MCF 10A (cell line): Measurements from ENCODE around the gene GMDS. TPM values are rescaled to one million over a fixed set of nuclear protein-coding genes. Genes with fewer than 3 reads are reported as not detected.
A peak's percentile ranks its signal among the peaks of the same experiment; 100 is the strongest.

Source experiments
- BruUV-seq: library from RNA; stranded (reverse); fragments of 400-500 nt; replicated peaks from 2 replicates; lab custom pipeline; 2021; lab: Mats Ljungman, UMichigan
- CTCF ChIA-PET: fragments of 300-600 bp; sonication (Branson Sonifier 250); formaldehyde crosslinking; extraction: SDS; loops from one replicate; lab custom pipeline; 2021; ENCODE audit warnings: antibody characterized with exemption, inconsistent platforms; lab: Yijun Ruan, JAX
- POLR2A ChIA-PET: fragments of 300-600, 350-650 bp; sonication (Branson Sonifier 250); formaldehyde crosslinking; extraction: SDS; loops from one replicate; lab custom pipeline; 2020; ENCODE audit warnings: antibody characterized with exemption, inconsistent platforms; lab: Yijun Ruan, JAX
- DNase-seq: peaks from one replicate; pipeline ENCODE4 v3.0.0-alpha.2; 2018; ENCODE audit not compliant: unreplicated experiment
- H3K27ac Mint-ChIP-seq: one replicate; pipeline ENCODE4 v1.8.0; 2022; ENCODE audit warnings: mild to moderate bottlenecking, low read depth, mixed read lengths; ENCODE audit not compliant: unreplicated experiment
- H3K27me3 Mint-ChIP-seq: one replicate; pipeline ENCODE4 v1.8.0; 2022; ENCODE audit warnings: mixed read lengths; ENCODE audit not compliant: insufficient read depth, unreplicated experiment
- H3K36me3 Mint-ChIP-seq: one replicate; pipeline ENCODE4 v1.8.0; 2022; ENCODE audit warnings: mild to moderate bottlenecking, moderate library complexity, mixed read lengths; ENCODE audit not compliant: insufficient read depth, unreplicated experiment
- H3K4me1 Mint-ChIP-seq: one replicate; pipeline ENCODE4 v1.8.0; 2022; ENCODE audit warnings: mixed read lengths; ENCODE audit not compliant: insufficient read depth, unreplicated experiment
- H3K4me3 Mint-ChIP-seq: one replicate; pipeline ENCODE4 v1.8.0; 2022; ENCODE audit warnings: mild to moderate bottlenecking, moderate library complexity, mixed read lengths; ENCODE audit not compliant: unreplicated experiment
- H3K9me3 Mint-ChIP-seq: one replicate; pipeline ENCODE4 v1.8.0; 2022; ENCODE audit warnings: mixed read lengths; ENCODE audit not compliant: unreplicated experiment
- intact Hi-C: fragments of 100-400 bp; cut with micrococcal nuclease; formaldehyde crosslinking; loops from 2 replicates; pipeline ENCODE4 v1.14.1; 2022
- total RNA-seq: library from RNA; stranded (reverse); gene quantifications from 2 replicates; pipeline ENCODE4 v1.2.3, GENCODE V29; 2022
- TF ChIP-seq, protein P1 (sequence below): fragments of 200-600 bp; IDR thresholded peaks from one replicate; pipeline ENCODE4 v1.8.0; 2022; ENCODE audit warnings: antibody characterized with exemption, mild to moderate bottlenecking; ENCODE audit not compliant: unreplicated experiment

Gene GMDS
- total RNA-seq, 1 experiment from 2014 or later = 24.9 TPM

DNA sequence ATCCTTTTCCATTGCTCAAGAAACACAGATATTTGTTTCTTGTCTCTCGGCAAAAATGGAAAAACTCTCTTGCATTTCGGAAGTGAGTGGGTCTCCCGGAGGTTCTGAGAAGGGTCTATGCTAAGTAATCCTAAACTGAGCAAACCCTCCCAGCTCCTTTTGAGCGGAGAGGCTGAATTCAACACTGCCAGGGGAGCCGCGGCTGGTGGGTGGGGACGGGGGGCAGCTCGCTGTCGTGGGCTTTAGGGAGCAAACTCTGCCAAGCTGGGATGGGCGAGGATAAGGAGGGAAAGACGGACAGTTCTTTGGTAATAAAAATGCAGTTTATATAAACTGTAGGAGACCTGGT, 424.3 kb downstream of the GMDS start:
- no peaks in the 10 kb centered on the region for H3K9me3 Mint-ChIP-seq
- TF ChIP-seq, protein P1, sequence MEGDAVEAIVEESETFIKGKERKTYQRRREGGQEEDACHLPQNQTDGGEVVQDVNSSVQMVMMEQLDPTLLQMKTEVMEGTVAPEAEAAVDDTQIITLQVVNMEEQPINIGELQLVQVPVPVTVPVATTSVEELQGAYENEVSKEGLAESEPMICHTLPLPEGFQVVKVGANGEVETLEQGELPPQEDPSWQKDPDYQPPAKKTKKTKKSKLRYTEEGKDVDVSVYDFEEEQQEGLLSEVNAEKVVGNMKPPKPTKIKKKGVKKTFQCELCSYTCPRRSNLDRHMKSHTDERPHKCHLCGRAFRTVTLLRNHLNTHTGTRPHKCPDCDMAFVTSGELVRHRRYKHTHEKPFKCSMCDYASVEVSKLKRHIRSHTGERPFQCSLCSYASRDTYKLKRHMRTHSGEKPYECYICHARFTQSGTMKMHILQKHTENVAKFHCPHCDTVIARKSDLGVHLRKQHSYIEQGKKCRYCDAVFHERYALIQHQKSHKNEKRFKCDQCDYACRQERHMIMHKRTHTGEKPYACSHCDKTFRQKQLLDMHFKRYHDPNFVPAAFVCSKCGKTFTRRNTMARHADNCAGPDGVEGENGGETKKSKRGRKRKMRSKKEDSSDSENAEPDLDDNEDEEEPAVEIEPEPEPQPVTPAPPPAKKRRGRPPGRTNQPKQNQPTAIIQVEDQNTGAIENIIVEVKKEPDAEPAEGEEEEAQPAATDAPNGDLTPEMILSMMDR = no peak
- CTCF ChIA-PET = no interaction called here
- H3K4me3 Mint-ChIP-seq = no peak overlapping the region
- BruUV-seq = no TSS peak
- no peaks in the 10 kb centered on the region for H3K36me3 Mint-ChIP-seq
- peaks cover 5% of the 10 kb centered on the region for H3K4me1 Mint-ChIP-seq
- DNase-seq = no peak
- intact Hi-C loops = no loop called here
- POLR2A ChIA-PET = interaction anchor here (1.4 kb wide), 1 partner anchor 13 kb away, joined by 5 read pairs; no protein-coding TSS in a partner anchor
- H3K27ac Mint-ChIP-seq = no peak overlapping the region
- H3K27me3 Mint-ChIP-seq = no peaks in the 10 kb centered on the region

DNA sequence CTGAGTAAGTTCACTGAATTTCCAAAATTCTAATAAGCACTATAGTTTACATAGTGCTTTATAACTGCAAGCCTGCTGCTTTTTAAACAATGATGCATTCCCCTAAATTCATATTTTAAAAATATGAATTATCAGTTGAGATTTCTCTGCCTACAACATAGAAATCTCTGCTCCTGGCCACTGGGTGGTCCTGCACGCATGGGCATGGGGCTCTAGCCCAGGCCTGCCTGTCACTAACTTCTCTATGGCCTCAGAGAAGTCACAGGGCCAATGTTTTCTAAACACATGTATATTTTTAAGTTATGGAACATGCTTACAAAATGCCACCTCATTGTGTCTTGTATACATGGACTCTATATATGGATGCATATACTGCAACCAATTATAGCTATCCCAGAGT, 424.7 kb downstream of the GMDS start:
- no peak overlapping the region for H3K27ac Mint-ChIP-seq
- BruUV-seq = no TSS peak
- H3K36me3 Mint-ChIP-seq = no peaks in the 10 kb centered on the region
- DNase-seq = no peak
- H3K27me3 Mint-ChIP-seq = no peaks in the 10 kb centered on the region
- CTCF ChIA-PET = interaction anchor here (0.6 kb wide), 1 partner anchor 1454 kb away, joined by 3 read pairs; no protein-coding TSS in a partner anchor
- no peaks in the 10 kb centered on the region for H3K9me3 Mint-ChIP-seq
- intact Hi-C loops = no loop called here
- TF ChIP-seq, protein P1 = no peak
- H3K4me1 Mint-ChIP-seq = peaks cover 5% of the 10 kb centered on the region
- POLR2A ChIA-PET = interaction anchor here (1.4 kb wide), 1 partner anchor 14 kb away, joined by 5 read pairs; no protein-coding TSS in a partner anchor
- H3K4me3 Mint-ChIP-seq = no peak overlapping the region

DNA sequence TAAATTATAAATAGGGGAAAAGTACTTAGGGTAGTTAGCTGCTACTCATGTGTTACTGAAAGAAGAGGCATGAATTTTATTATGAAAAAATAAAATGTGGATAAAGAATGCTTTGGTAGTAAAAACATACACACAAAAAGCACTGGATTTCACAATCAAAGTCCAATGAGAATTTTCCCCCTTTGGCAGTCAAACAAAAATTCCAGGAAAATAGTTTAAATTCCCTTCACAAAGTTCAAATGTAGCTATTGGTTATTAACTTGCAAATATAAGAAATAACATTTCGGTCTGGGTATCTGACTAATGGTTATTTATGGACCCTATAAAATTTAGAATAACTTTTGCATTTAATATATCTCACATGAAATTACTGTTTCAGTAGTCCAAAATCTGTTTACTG, 425.2 kb downstream of the GMDS start:
- Mint-ChIP-seq H3K27me3 (no peaks in the 10 kb centered on the region), H3K27ac (no peak overlapping the region), H3K9me3 (no peaks in the 10 kb centered on the region), H3K36me3 (no peaks in the 10 kb centered on the region), H3K4me3 (no peak overlapping the region), H3K4me1 (peaks cover 5% of the 10 kb centered on the region)
- CTCF ChIA-PET = interaction anchor here (0.6 kb wide), 1 partner anchor 1455 kb away, joined by 3 read pairs; no protein-coding TSS in a partner anchor
- TF ChIP-seq, protein P1 = no peak
- BruUV-seq = no TSS peak
- peak; percentile 21 for DNase-seq
- POLR2A ChIA-PET = interaction anchor here (0.6 to 1.4 kb wide), 2 partner anchors 14 to 129 kb away, joined by 3 to 5 read pairs; no protein-coding TSS in a partner anchor
- intact Hi-C loops = no loop called here

DNA sequence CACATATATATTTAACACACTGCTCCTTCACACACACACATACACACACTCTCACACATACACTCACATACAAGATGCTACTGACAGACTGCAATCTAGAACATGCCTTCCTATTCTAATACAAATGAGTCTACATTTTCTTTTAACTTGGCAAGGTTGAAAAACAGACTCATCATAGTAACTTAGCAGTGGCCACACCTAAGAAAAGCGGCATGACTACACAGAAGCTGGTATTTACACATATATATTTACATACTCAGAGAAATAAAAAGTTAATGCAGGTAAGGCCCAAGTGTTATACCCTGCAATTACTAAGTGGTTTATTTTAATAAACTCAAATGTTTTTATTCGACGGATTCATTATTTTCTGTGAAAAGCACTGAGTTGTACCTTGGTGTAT, 426.4 kb downstream of the GMDS start:
- intact Hi-C loops = no loop called here
- H3K27ac Mint-ChIP-seq = no peak overlapping the region

More for the DNA sequence above, 426.4 kb downstream of the GMDS start:
- Mint-ChIP-seq H3K36me3 (no peaks in the 10 kb centered on the region), H3K9me3 (no peaks in the 10 kb centered on the region), H3K4me3 (no peak overlapping the region), H3K27me3 (no peaks in the 10 kb centered on the region), H3K4me1 (peaks cover 5% of the 10 kb centered on the region)
- POLR2A ChIA-PET = no interaction called here
- DNase-seq = no peak
- CTCF ChIA-PET = no interaction called here
- no TSS peak for BruUV-seq
- TF ChIP-seq, protein P1 = no peak
